Superior temporal gyrus (tissue), 1 donor: ENCODE measurements around the gene RTN4RL2.

Experiments
- DNase-seq: peaks from one replicate; pipeline ENCODE4 v3.0.0-alpha.2; 2016; ENCODE audit errors: extremely low spot score

RTN4RL2 gene

DNA sequence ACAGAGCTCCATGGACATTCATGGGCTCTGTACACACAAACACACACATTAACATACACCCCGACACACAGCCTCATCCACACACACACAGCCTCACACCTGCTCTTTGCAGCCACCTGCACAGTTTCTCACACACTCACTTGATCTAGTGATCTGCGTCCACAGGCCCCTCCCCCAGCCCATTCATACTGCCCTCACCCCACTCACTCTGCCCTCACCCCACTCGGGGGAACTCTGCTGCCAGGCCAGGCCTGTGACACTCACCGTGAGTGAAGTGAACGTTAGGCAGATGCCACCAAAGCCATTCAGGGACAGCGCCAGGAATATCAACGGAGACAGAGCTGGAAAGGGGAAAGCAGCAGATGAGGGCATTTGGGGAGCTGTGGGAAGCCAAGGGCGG lies 40.2 kb downstream of the RTN4RL2 start:
- no peak for DNase-seq

- no peak for DNase-seq
Observed at GRCh38 chr11:57500926-57501325, 40.6 kb downstream of the RTN4RL2 start.

DNA sequence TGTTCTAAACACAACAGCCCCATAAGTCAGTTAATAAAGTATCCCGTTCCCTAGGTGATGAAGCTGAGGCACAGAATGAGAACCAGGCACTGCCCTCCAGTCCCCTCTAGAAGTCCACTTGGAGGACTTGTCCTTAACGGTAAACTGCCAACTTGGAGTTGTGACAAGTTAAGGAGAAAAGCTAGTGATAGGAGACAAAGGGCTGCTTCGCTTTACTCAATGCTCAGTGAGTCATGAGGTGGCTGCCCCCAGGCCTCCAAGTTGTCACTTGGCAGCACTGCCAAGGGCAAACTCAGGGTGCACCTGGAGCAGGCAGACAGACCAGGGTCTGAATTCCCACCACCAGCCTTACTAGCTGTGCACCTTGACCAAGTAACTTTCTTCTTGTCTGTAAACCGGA lies 41.6 kb downstream of the RTN4RL2 start:
- no peak for DNase-seq

DNA sequence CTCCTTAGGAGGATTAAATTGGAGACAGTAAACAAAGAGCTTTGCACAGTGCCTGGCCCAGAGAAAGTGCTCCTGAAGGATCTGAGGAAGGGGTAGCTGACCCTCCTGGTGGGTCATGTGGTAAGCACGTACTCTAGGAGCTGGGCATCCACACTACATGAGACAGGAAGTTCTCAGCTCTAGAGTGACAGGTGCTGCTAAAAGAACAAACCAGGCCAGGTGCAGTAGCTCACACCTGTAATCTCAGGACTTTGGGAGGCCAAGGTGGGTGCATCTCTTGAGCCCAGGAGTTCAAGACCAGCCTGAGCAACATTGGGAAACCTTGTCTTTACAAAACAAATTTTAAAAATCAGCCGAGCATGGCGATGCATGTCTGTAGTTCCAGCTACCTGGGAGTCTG lies 42.0 kb downstream of the RTN4RL2 start:
- no peak for DNase-seq

DNA sequence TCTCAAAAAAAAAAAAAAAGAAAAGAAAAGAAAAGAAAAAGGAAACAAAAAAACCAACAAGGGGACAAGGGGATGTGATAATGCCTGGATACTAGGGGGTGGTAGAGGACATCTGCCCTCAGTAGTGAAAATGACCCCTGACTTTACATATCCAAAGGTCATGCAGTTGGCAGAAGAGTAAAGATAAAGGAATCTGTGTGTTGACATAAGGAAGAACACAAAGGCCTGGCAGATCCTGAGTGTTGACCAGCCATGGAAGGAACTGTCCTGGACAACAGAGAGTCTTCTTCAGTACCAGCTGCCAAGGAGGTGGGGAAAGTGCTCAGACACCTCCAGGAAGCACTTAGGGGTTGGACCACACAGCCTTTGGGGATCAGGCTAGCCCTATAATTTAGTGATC lies 42.5 kb downstream of the RTN4RL2 start:
- DNase-seq = no peak

DNA sequence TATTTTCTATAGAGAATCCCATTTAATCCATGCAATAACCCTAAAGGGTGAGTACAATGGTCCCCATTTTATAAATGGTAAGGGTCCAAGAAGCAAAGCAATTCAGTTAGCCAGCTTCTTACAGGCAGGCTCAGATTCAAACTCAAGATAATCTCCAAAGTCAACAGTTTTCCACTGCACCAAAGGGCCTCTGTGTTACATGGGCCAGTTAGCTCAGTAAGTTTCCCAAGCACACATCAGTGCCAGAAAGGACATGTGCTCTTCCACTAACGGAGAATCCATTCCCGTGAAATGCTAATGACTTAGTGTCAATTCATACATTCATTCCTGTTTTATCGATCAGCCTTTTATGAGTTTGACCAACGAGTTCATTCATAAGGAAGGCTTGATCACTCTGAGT lies 44.2 kb downstream of the RTN4RL2 start:
- no peak for DNase-seq

GRCh38 chr11:57506522-57506921 lies 46.2 kb downstream of the RTN4RL2 start:
- no peak for DNase-seq

DNA sequence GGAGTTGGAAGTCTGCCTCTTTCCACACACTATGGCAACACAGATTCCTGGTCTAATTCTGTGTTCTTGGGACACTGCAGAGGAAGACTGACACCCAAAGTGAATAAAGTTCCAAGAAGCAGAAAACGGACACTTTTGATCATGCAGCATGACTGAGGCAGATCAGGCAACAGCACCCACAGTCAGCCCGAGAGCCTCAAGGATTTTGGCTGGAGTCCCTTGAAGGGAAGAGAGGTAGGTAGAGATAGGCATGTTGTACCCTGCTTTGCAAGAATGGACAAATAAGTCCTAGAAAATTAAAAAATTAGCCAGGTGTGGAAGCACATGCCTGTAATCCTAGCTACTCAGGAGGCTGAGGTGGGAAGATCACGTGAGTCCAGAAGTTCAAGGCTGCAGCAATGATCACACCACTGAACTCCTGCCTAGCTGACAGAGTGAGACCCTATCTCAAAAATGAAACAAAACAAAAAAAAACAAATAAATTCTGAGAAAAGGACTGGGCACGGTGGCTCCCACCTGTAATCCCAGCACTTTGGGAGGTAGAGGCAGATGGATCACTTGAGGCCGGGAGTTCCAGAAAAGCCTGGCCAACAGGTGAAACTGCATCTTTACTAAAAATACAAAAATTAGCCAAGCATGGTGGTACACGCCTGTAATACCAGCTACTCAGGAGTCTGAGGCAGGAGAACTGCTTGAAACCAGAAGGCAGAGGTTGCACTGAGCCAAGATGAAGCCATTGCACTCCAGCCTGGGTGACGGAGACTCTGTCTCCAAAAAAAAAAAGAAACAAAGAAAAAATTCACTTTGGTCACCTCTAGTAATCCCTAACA lies 48.2 kb downstream of the RTN4RL2 start:
- DNase-seq = no peak

- no peak for DNase-seq
Observed at GRCh38 chr11:57511741-57512430, 51.6 kb downstream of the RTN4RL2 start.

GRCh38 chr11:57512646-57513451 lies 52.5 kb downstream of the RTN4RL2 start:
- DNase-seq = no peak

GRCh38 chr11:57513452-57513795 lies 53.1 kb downstream of the RTN4RL2 start:
- no peak for DNase-seq

GRCh38 chr11:57513911-57514537 lies 53.7 kb downstream of the RTN4RL2 start:
- no peak for DNase-seq

GRCh38 chr11:57514538-57515331 lies 54.4 kb downstream of the RTN4RL2 start:
- DNase-seq = no peak

GRCh38 chr11:57515332-57516060 lies 55.2 kb downstream of the RTN4RL2 start, which contains the start of gene SLC43A1:
Gene SLC43A1, minus strand, starts transcription at chr11:57515702. Its CDS starts 1,591 bp downstream, at chr11:57514111.
- DNase-seq = no peak

DNA sequence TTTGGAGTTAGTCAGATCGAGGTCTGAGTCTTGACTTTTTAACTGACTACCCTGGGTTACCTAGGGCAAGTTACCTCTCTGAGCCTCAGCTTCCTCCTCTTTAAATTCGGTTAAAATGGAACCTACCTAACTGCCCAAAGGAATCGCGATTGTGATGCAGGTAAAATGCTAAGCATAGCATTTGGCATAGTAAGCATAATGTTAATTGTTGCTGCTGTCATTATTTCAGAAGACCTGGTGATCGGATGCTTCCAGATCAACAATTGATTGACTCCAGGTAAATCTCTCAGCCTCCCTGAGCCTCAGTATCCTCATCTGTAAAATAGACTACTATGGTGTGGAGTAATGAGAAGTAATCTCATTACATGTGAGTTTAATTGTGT lies 55.7 kb downstream of the RTN4RL2 start:
- no peak for DNase-seq

DNA sequence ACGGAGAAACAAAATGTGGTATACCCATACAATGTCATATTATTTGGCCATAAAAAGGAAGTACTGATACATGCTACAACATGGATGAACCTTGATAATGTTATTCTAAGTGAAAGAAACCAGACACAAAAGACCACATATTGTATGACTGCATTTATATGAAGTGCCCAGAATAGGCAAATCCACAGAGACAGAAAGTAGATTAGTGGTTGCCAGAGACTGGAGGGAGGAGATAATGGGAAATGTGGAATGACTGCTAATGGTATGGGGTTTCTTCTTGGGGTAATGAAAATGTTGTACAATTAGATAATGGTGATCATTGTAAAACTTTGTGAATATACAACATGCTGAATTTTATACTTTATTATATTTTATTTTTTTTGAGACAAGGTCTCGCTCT lies 60.8 kb downstream of the RTN4RL2 start:
- no peak for DNase-seq

DNA sequence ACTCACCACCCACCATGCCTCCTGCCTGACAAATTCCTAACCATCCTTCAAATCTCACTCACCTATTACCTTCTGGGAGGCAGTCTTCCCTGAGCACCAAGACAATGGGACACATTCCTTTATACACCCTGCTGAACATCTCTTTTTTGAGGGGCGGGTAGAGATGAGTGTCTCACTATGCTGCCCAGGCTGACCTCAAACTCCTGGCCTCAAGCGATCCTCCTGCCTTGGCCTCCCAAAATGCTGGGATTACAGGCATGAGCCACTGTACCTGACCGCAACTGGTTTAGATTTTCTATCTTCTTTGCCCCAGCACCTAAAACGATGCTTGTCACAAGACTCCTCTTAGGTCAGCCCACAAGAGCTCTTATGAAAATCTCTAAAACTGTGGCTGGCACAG lies 63.1 kb downstream of the RTN4RL2 start:
- no peak for DNase-seq
